NCI-H510A treated with DMSO at 0.1 percent for 48 hours (cell line): ENCODE data around the gene SETD5.
A peak's percentile ranks its signal among the peaks of the same experiment; 100 is the strongest.
"Not testable (repeated sequence)": the region's sequence is repeated elsewhere in the genome, so short reads cannot be mapped to it uniquely, and the experiment has no call there.

Experiments
- DNase-seq: peaks from one replicate; lab custom pipeline; 2025; lab: John Stamatoyannopoulos, UW

Gene SETD5

GRCh38 chr3:9467451-9467850, 70.0 kb downstream of the SETD5 start:
- no peak for DNase-seq

DNA sequence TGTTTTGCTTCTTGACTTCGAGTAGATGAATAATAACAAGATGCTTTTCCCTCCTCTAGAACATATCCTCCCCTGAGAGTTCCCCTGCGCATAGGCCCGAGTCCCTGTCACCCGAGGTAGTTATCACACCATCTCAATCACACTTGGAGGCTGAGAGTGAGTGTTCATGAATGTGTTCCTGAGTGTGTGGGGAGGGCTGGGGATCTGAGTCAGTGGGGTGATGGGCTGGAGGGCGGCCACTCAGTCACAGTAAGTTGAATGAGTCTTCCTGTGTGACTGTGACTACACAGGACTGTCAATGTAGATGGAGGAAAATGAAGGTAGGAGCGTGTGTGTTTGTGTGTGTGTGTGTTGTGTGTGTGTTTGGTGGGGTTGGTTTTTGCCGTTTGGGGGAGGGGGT, 71.0 kb downstream of the SETD5 start:
- DNase-seq = no peak

DNA sequence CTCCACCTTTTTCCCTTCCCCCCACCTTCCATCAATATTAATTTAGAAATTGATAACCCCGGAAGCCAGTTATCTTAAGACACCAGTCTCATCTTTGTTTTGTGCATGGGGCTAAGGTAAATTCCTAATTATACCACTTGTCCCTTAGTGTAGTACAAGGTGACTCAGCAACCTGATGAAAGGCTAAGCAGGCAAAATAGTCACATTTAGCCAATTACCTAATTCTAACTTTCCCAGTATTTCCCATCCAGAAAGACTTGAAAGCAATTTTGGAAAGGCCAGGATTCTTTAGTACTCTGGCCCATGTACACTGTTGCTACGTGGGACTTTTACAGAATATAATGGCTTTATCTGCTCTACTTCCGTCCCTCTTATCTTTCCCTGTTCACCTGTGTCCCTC, 72.6 kb downstream of the SETD5 start:
- DNase-seq = no peak

- no peak for DNase-seq
Measured at GRCh38 chr3:9473496-9474065, 76.2 kb downstream of the SETD5 start.

DNA sequence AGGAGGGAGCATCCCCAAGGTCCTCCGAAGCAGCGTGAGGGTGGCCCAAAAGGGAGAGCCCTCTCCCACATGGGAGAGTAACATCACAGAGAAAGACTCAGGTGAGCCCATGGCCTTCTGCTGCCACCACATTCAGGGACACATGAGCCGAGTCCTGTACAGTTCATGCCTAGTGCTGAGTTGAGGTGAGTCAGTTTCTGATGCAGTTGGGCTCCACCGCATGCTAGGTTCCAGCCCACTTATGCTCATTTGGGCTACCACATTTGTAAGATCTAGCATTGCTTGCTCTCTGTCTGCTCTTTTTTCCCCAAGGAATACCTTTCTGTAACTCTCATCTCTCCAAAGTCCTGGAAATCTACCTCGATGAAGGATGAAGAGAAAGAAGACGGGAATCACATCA, 77.1 kb downstream of the SETD5 start:
- no peak for DNase-seq

GRCh38 chr3:9476935-9477334, 79.5 kb downstream of the SETD5 start:
- DNase-seq = no peak

GRCh38 chr3:9480265-9480664, 82.8 kb downstream of the SETD5 start:
- no peak for DNase-seq

- DNase-seq = no peak
Measured at GRCh38 chr3:9485248-9485647, 87.8 kb downstream of the SETD5 start.

DNA sequence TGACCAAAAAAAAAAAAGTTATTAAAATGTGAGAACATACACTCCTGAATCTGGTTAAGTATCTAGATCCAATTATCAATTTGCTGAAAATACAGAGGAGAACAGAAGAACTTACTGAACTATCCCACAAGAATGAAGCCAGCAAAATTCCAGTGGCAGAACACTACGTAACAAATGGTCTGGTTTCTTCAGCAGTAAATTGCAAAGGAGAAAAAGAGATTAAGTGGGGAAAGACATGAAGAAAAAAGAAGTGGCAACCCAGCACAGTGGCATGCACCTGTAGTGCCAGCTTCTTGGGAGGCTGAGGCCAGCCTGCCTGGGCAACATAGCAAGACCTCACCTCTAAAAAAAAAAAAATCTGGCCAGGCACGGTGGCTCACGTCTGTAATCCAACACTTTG, 94.1 kb downstream of the SETD5 start:
- DNase-seq = no peak

- DNase-seq = not testable (repeated sequence)
Measured at GRCh38 chr3:9494036-9494435, 96.6 kb downstream of the SETD5 start.

GRCh38 chr3:9496893-9497292, 99.5 kb downstream of the SETD5 start:
- DNase-seq = no peak

DNA sequence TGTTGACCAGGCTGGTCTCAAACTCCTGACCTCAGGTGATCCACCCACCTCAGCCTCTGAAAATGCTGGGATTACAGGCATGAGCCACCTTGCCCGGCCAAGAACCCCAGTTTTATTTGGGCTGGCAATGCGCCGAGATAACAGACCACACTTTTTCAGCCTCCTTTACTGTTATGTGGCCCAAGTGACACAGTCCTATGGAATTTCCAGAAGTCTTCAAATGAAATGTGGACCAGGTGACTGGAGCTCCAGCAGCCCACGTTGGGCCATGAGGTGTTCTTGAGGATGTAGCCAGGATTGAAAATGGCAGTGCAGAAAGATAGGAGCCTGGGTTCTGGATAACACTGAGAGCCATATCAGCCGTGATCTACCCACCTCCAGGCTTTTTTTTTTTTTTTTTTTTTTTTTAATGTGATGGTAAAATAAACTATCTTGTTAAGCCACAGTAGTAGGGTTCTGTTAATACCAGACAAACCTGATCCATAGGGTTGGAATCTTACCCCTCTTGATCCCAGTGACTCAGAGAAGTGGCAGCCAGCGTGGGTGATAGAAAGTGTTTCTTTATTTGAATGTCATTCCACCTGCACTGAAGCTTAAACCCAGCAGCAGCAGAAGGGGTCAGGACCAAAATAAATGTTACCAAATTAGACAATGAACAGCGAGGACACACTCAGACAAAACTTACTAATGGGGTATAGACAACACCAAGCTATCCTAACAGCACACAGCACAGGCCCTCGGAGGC, 100.6 kb downstream of the SETD5 start:
- no peak for DNase-seq

DNA sequence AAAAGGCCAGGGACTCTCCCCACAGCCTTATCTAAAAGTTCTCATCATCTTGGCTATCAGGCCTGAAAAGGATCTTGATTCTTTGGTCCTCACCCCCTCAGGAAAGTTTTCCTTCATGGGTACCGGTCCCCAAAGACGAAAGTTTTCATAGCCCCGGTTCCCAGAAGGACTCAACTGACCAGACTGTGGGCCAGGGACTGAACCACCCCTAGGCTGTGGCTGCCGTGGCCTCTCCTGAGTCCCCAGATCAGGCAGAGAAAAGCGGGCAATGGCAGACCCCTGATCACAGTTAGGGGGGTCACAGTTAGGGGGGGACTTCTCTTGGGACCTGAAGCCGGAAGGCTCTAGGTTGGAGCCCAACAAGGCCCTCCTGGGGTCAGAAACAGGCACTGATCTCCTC, 101.4 kb downstream of the SETD5 start:
- no peak for DNase-seq

DNA sequence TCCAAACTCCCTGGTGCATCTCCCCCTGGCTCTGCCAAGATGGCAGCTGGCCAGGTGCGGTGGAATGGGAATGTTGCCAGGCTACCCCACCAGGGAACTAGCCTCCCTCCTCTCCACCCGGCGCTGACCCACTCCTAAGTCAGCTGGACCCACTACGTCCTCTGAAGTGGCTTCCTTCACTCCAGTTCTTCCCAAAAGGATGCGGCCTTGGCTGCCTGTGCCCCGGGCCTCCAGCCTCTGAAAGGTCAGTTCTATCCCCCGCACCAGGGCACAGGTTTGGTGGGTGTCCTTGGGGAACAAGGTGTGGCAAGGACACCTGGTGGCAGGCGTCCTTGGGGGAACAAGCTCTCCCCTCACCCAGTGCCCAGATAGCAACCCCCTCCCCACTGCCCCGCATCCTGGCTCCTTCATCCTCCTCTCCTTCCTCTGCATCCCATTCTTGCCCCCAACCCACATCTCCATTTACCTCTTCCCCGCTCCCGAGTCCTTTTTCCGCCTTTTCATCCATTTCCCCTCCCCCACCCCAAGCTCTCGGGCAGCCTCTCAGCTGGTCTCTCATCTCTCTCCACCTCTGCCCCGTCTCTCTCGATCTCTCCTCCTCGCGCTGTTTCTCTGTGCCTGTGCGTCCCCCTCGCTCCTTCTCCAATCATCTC, 102.2 kb downstream of the SETD5 start:
- no peak for DNase-seq

GRCh38 chr3:9500108-9501050, 103.0 kb downstream of the SETD5 start:
- no peak for DNase-seq

- no peak for DNase-seq
Measured at GRCh38 chr3:9501226-9501625, 103.8 kb downstream of the SETD5 start.

- peak; percentile 63 for DNase-seq
Measured at GRCh38 chr3:9503283-9503682, 105.9 kb downstream of the SETD5 start.

GRCh38 chr3:9507586-9508578, 110.5 kb downstream of the SETD5 start:
- DNase-seq = no peak

GRCh38 chr3:9508781-9509180, 111.4 kb downstream of the SETD5 start:
- no peak for DNase-seq

DNA sequence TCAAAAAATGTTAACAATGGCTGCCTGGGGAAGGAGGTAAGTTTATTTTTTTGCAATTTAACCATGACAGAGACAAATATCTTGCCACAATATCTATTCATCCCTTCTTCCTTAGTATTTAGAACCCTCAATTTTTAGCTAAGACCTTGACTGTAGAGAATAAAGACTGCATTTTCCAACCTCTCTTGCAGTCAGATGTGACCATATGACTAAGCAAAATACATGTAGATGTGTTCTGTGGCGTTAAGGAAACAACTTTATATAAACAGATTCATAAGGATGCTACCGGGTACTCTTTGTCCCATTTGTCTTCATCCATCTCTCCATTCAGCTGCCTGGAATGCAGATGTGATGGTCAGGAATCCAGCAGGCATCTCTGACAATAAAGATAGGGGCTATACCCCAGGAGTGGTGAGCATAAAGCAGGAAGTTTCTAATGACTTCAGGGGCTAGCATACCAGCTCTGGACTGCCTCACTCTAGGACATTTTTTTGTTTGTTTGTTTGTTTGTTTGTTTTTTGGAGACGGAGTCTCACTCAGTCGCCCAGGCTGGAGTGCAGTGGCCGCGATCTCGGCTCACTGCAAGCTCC, 115.1 kb downstream of the SETD5 start:
- DNase-seq = no peak

- no peak for DNase-seq
Measured at GRCh38 chr3:9514306-9514705, 116.9 kb downstream of the SETD5 start.
